Measurements from ENCODE around the gene GJB3. TPM values are rescaled to one million over a fixed set of nuclear protein-coding genes. Genes with fewer than 3 reads are reported as not detected.

Gene GJB3
- 7.2 to 15.6 TPM (median 10.9 TPM) in 5 replicates for total RNA-seq (2022; extraction: Qiagen RNA extraction; ENCODE audit: low read depth)

DNA sequence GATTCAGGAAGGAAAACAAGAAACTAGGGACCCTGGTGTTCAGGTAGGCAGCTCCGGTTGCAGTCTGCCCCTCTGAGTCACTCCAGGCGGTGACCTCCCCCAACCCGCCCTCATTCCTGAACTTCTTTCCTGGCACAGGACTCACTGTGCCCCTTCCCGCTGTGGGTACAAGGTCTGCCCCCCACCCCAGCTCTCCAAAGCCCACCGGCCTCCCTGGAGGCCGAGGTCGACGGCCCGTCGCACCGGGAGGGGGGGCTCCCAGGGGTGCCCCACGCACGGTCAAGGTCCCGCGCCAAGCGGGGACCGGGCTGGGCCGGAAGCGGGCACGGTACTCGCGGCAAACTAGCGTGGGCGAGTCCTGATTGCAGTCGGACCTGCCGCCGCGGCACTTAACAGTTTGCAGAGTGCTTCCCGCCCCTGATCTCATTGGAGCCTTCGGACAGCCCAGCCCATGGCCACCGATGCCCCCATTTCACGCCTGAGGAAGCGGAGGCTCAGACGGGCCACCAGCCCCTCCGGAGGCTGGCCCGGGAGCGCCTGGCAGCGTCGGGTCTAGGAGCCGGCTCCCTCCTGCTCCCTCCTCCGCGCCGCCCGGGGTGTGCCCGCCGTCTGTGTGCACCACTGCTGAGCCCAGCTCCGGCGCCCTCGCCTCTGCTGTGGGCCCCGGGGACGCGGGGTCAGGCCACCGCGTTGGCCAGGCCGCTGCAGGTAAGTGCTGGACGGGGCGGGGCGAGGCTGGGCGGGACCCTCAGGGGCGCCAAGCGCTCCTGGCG, at the start of gene GJB3:
Gene GJB3 (plus strand): TSS at position 144 of the 773 bp plus-strand sequence. CDS start 3,549 bp downstream, outside the sequence.

GRCh38 chr1:34754964-34755637, 25.9 kb upstream of the GJB3 start, which contains the start of gene GJB5:
Gene GJB5, plus strand, starts transcription at chr1:34755047. Its CDS starts 2,284 bp downstream, at chr1:34757331.

GRCh38 chr1:34759503-34760357, 21.3 kb upstream of the GJB3 start, which contains the start of gene GJB4:
Gene GJB4, plus strand, starts transcription at chr1:34759740. Its CDS starts 1,515 bp downstream, at chr1:34761255.

GRCh38 chr1:34792868-34793727, 12.1 kb downstream of the GJB3 start, which contains the start of gene GJA4:
Gene GJA4, plus strand, starts transcription at chr1:34792999. Its CDS starts 1,215 bp downstream, at chr1:34794214.

Other genes with a start within 250 kb of the GJB3 start
- gene GJB5, start 26.2 kb upstream of the GJB3 start, total RNA-seq (2022; extraction: Qiagen RNA extraction; ENCODE audit: low read depth), result 0.10 TPM in 1 of 5 replicates, not detected in the others
- 0.11 to 0.22 TPM (median 0.17 TPM) in 4 of 5 replicates, not detected in the other for gene GJB4, start 21.5 kb upstream of the GJB3 start, total RNA-seq (2022; extraction: Qiagen RNA extraction; ENCODE audit: low read depth)
- not detected in 5 replicates for gene GJA4, start 11.8 kb downstream of the GJB3 start, total RNA-seq (2022; extraction: Qiagen RNA extraction; ENCODE audit: low read depth)
- gene SMIM12, start 78.5 kb downstream of the GJB3 start, total RNA-seq (2022; extraction: Qiagen RNA extraction; ENCODE audit: low read depth), result 47.9 to 61.0 TPM (median 56.4 TPM) in 5 replicates
- 0.17 to 0.27 TPM (median 0.22 TPM) in 5 replicates for gene DLGAP3, start 148.4 kb downstream of the GJB3 start, total RNA-seq (2022; extraction: Qiagen RNA extraction; ENCODE audit: low read depth)
- 13.5 to 18.4 TPM (median 16.2 TPM) in 5 replicates for gene TMEM35B, start 204.1 kb downstream of the GJB3 start, total RNA-seq (2022; extraction: Qiagen RNA extraction; ENCODE audit: low read depth)

Measured in A549 treated with GW870086 at 1 μM for 4 hours (cell line).